HG02763 (cell line): ENCODE data around the gene DNAH9.
"Not testable (repeated sequence)": the region's sequence is repeated elsewhere in the genome, so short reads cannot be mapped to it uniquely, and the experiment has no call there.

Experiments used
- ATAC-seq: cut with Tn5 transposase; IDR thresholded peaks from one replicate; pipeline ENCODE4 v1.9.1; 2021; ENCODE audit warnings: mild to moderate bottlenecking, moderate library complexity; ENCODE audit not compliant: unreplicated experiment

Gene DNAH9

GRCh38 chr17:11949571-11949970 lies 351.3 kb downstream of the DNAH9 start:
- not testable (repeated sequence) for ATAC-seq

GRCh38 chr17:11950771-11951519 lies 352.7 kb downstream of the DNAH9 start:
- ATAC-seq = no peak

- no peak for ATAC-seq
These were observed 354.3 kb downstream of the DNAH9 start for GRCh38 chr17:11952610-11953009.

- ATAC-seq = no peak
These were observed 355.7 kb downstream of the DNAH9 start for GRCh38 chr17:11953924-11954323.

- ATAC-seq = no peak
These were observed 356.7 kb downstream of the DNAH9 start for GRCh38 chr17:11954936-11955335.

- ATAC-seq = no peak
These were observed 371.3 kb downstream of the DNAH9 start for GRCh38 chr17:11969565-11969964.

- not testable (repeated sequence) for ATAC-seq
These were observed 374.5 kb downstream of the DNAH9 start for GRCh38 chr17:11972741-11973140.

GRCh38 chr17:11979795-11980194 lies 381.5 kb downstream of the DNAH9 start:
- no peak for ATAC-seq

- ATAC-seq = no peak
These were observed 382.5 kb downstream of the DNAH9 start for GRCh38 chr17:11980813-11981212.

GRCh38 chr17:11981862-11982261 lies 383.6 kb downstream of the DNAH9 start:
- no peak for ATAC-seq

- no peak for ATAC-seq
These were observed 388.1 kb downstream of the DNAH9 start for GRCh38 chr17:11986179-11986941.

- ATAC-seq = no peak
These were observed 388.7 kb downstream of the DNAH9 start for GRCh38 chr17:11986942-11987329.

GRCh38 chr17:11990363-11990983 lies 392.2 kb downstream of the DNAH9 start:
- no peak for ATAC-seq

GRCh38 chr17:11991461-11991860 lies 393.2 kb downstream of the DNAH9 start:
- no peak for ATAC-seq

GRCh38 chr17:11996722-11997146 lies 398.5 kb downstream of the DNAH9 start:
- ATAC-seq = peak; percentile 20

- ATAC-seq = peak; percentile 97
These were observed 399.1 kb downstream of the DNAH9 start, which contains the start of gene ZNF18 for GRCh38 chr17:11997147-11997971. TSS of gene ZNF18 (minus strand) at chr17:11997475. CDS start at chr17:11992829, 4,646 bp downstream.

GRCh38 chr17:11997972-11998233 lies 399.6 kb downstream of the DNAH9 start:
- no peak for ATAC-seq

- ATAC-seq = no peak
These were observed 401.4 kb downstream of the DNAH9 start for GRCh38 chr17:11999696-12000095.

GRCh38 chr17:12007466-12007865 lies 409.2 kb downstream of the DNAH9 start:
- no peak for ATAC-seq
